GM10847 (cell line): ENCODE measurements around the gene BOD1.

ENCODE experiments used
- POLR2A ChIP-seq: IDR thresholded peaks from 2 replicates; pipeline ENCODE4 v1.6.1; 2011; ENCODE audit not compliant: insufficient read length; ENCODE audit errors: extremely low read depth

The BOD1 gene

DNA sequence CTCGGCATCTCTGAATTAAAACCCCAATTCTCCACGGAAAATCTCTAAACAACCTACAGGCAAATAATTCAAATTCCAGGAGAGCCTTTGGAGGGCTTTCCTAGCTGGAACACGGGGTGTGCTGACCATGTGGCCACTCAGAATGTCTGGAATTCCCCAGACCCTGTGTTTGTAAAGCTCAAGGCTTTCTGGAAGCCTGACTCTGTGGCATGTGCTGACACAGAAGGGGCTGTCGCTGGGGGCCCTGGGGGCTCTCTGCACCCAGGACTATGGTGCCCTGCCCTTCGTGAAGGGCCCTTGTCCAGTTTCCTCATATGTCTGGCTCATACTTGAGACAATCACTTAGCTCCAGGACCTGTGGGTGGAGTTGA is 29.0 kb upstream of the BOD1 start:
- TF ChIP-seq POLR2A: no peak

DNA sequence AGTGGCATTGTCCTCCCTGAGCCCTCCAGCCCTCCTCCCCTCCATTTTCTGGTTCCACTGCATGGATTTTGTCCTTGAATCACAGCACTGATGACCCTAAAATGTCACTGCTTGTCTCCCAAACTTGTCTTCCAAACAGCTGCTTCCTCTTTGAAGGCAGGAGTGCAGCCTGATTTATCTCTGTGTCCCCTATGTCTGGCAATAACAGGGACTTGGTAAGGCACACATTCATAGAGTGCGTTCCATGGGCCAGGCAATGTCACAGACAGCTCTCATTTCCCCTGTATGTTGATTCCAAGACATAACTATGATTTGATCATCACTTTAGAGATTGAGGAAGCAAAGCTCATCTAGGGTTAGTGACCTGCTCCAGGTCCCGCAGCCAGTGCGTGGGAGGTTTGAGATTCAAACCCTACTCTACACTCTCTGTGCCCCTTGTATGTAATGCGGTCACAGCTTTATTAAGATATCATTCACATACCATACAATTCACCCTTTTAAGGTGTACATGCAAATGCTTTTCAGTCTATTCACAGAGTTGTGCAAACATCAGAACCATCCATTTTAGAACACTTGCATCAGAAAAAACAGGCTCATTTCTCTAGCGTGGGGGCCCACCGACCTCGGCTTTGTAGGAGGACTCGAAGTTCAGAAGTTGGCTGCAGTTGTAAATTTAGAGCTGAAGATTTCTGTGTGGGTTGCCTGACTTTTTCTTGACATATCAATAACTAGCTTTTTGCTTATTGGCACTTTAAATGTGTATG is 28.4 kb upstream of the BOD1 start:
- TF ChIP-seq POLR2A: no peak

DNA sequence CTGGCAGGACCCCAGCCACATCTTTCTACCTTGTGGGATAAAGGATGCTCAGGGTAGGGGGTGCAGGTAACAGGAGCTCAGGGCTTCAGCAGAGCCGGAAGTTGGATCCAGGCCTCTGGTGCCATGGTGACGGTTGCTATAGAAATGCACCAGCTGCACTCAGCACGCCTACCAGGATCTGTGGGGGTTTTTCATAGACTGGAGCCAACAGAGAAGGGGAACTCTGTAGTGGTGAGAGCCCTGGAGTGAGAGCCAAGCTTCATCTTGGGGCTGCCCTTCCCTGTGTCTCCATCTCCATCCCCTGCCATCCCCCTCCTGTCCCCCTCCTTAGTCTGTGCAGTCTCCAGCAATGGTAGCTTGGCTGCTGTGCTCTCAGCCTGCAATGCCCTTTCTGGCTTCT is 27.5 kb upstream of the BOD1 start:
- no peak for TF ChIP-seq POLR2A

DNA sequence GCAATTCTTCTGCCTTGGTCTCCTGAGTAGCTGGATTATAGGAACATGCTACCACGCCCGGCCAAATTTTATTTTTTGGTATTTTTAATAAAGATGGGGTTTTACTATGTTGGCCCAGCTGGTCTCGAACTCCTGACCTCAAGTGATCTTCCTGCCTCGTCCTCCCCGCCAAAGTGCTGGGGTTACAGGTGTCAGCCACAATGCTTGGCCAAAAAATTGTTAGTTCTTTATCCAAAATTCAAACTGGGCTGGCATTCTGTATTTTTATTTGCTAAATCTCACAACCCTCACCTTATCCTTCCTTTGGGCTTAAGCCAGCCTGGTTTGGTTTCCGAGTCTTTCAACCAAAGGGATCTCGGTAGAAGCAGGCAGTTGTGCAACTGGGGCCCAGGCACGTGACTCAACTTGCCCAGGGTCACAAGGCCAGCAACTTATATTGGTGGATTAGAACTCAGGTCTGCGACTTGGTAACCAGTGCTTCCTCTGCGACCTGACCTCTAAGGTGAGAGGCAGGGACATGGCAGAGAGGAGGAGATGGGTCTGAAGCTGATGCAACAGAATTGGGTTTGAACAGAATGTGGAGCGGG is 26.5 kb upstream of the BOD1 start:
- TF ChIP-seq POLR2A: no peak

DNA sequence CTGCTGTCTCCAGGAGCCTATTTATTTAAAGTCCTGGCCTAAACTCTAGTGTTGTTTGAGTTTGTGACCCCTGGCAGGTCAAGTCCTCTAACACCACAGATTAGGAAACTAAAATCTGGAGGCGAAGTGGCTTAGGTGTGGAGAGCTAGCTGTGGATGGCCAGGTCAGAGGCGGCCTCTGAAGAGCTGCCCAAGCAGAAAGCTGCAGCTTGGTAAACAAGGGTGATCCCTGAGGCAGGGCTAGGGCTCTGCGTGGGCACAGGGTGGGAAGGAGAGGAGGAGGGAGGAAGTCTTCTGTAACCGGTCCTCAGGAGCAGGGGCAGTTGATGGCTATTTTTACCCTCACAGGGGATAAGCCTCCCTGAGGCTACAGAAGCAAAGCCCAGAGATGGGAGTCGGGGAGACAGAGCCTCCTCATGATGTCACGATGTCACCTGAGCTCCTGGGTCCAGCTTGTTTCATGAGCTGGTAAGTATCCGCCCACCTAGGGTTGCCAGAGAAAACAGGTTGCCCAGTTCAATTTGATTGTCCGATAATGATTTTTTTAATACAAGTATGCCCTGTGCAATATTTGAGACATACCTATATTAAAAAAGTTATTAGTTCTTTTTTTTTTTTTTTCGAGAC is 25.9 kb upstream of the BOD1 start:
- TF ChIP-seq POLR2A: no peak

DNA sequence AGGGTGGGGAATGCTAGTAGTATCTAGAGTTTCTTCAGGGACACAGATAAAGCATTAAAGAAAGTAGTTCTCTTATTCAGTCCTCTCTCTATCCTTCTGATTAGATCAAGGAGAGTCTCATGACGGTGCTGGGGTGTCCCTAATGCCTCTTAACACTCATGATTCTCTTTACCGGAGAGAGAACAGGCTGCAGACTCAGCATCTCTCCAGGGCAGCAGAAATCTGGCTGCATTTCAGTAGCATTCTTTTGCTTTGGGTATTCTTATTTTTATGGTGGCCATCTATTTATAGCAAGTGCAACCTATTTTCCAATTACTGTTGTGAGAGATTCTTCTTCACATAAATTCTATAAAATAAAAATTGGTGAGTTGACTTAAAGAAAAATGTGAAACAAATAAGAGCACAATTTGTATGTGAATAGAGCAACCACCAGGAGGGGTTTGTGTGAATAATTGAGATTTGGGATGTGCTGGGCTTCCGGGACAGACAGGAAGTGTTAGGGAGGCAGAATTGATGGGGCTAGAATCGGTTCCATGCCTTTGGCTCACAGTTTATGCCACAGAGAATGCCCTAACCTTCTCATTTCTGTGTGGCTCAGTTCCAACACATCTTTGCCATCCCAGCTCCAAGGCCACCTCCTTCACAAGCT is 23.8 kb upstream of the BOD1 start:
- TF ChIP-seq POLR2A: no peak

DNA sequence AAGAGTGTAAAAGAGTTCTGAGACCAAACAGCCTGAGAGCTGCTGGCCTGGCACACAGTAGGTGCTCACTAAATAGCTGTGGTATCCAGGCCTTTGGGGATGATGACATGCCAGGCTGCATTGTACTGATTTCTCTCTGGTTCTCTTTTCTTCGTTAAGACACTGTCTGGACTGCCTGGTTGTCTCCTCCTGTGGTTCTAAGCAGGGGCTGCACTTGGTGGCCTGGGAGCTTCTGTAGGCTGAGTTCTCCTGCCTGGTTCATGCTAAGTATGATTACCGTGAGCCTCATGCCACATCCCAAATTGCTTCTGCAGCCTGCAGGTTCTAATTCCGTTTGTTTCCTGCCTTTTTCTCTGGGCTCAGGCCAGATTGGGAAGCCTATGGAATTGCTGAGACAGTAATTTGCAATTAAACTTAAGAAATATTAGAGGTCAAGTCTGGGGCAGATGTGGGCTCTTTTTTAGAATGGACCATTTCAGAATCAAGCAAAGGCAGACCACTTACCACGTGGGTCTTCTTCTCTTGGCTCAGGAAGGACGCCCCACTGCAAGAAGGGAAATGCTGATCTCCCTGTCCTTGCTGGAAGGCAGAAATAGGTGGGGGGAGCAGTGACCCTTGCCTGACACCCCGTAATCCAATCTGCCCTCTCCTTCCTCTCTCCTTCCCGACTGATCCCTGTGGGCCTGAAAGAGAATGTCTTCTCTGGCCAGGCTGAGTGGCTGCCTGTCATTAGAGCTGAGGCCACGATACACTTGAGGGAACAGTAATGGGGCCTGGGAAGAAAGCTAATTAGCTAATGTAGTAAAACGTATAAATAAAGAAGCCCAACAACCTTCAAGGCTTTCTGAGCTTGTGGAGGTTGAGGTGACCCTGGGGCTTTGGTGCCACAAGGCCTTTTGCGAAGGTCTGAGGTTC is 21.9 kb upstream of the BOD1 start:
- TF ChIP-seq POLR2A: no peak

DNA sequence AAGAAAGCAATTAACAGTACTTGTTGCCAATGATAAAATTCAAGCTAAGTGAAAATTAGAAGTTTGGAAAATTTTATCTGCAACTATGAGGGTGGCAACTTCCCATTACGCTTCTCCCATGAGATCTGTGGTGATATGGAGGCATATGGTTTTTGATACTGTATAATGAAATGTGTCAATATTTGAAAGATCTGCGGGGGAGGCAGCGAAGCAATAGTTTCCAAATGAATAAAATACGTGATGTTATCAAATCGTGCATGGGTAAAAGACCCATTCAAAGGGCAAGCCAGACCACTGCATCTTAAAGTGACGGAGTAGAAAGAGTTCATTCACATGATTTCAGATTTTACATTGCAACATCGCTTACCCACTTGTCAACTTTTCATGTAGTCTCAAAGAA is 20.9 kb upstream of the BOD1 start:
- no peak for TF ChIP-seq POLR2A

DNA sequence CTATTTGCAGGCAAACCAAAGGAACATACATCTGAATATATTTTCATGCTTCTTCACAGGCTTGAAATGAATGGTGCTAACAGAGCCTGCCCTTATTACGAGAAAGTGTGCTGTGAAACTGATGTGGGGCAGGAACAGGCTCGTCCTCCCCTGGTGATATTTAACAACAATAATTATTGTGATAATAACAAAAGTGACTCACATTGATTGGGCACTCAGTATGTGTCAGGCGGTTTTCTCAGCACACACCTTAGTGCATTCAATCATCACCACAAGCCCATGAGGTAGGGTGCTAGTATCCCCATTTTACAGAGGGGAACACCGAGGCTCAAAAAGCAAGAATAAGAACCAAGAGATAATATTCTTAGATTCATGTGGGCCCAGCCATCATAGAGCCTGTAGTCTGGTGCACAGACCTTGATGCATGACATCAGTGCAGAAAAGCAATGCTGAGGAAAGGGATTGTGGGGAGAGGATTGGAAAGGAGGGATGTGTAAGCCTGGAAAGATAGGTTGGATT is 18.1 kb upstream of the BOD1 start:
- no peak for TF ChIP-seq POLR2A

DNA sequence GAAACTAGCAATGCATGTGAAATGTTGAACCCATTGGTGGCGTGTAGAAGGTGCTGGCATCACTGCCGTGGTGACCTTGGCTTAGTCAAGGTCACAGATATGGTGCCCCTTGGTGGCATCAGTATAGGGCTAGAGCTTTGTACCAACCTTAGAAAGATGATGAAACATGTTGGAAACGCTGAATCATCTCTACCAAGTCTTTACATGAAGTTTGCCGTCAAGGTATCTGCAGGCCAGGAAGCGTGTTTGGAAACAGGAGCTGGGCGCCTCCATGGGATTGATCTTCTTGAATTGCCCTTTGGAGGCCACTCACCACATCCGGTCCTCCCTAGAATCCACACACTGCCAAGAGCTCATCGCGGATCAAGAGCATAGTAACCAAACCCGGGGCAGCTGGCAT is 16.9 kb upstream of the BOD1 start:
- no peak for TF ChIP-seq POLR2A

DNA sequence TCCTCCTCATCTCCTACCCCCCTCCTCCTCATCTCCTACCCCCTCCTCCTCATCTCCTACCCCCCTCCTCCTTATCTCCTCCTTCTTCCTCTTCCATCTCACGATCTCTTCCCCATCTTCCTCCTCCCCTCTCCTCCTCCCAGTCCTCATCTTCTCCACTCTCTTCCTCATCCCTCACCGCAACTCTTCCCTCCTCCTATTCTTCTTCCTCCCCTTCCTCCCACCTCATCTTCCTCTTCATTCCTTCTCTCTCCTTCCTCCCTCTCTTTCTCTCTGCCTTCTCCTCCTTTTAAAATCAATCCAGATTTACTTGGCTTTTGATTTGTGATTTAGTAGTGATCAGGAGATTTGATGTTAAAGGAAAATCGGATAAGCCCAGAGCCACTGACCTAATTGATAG is 15.0 kb upstream of the BOD1 start:
- TF ChIP-seq POLR2A: no peak

DNA sequence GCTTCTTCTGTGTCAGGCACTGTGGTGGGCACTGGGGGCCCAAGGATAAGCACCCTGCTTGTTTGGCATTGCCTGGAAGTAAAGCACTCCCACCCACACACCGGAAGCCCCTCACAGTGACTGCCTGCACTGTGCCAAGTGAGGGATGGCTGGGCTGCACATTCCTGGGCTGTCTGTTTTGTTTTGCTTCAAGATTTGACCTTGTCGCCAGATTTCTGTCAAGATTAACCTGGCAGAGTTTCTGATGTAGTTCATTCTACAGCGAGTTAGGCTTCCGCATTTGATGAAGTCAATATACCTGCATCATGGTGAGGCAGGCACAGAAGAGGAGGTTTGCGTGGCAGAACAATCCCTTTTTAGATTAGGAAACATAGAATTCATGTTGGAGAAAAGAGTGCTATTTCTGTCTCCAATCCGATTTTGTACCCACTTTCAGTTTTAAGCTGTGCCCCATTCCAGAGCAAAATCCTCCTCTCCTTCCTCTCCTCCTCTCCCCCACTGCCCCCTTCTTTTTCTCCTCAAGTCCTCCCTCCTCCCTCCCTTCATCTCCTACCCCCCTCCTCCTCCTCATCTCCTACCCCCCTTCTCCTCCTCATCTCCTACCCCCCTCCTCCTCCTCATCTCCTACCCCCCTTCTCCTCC is 14.4 kb upstream of the BOD1 start:
- no peak for TF ChIP-seq POLR2A

DNA sequence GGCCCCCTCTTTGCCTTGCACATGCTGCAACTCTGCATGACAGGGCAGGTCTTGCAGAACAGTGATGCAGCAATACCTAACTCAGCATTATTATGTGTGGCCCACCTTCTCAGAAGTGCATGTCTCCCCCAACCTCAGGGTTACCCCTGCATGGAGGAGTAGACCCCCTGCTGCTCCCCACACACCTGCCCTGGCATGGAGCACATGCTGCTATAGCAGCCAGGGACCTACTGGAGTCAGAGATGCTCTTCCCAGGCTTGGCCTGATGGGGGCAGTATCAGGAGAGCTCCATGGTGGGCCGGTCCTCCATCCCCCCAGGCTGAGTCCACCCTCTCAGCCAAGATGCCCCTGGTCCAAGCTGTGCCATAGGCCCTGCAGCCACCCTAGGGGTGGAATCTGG is 13.2 kb upstream of the BOD1 start:
- TF ChIP-seq POLR2A: no peak

DNA sequence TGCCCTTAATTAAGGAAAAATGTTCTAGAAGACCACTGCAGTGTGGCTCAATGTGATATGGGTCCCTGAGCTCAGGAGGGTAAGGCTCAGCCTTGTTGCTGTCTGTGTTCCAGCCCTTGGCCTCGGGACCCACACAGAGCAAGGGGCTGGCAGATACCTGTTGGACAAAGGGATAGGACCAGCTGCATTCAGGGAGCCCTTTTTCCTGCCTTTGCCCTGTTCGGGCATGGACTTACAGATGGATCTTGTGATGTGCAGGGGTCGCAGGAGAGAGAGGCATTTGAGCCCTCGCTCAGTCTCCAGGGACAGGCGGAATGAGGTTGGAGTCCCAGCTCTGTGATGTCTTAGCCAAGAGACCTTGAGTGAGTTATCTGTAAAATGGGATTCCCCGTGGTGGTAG is 12.1 kb upstream of the BOD1 start:
- TF ChIP-seq POLR2A: no peak

DNA sequence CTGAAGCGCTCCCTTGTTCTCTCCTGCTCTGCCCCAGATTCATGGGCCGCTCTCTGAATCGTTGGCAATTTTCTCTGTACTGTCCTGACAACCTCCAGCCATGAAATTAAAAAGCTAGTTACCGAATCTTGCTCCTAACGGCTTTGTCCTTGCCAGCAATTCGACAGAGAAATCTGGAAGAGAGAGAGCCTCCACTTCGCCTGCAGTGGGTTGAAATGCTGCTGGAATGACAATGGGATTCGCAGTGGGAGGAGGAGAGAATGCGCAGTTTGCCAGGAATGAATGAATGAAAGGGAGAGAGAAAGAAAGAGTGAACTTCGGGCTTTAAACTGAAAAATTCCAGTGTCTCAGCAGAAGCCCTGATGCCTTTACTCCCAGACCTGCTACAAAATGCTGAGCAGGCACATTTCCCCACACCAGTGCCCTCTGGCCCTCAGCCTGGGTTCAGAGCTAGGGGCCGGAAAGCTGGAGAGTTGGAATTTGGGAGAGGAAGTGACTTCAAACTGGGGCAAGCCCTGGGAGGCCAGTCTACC is 11.5 kb upstream of the BOD1 start:
- no peak for TF ChIP-seq POLR2A

DNA sequence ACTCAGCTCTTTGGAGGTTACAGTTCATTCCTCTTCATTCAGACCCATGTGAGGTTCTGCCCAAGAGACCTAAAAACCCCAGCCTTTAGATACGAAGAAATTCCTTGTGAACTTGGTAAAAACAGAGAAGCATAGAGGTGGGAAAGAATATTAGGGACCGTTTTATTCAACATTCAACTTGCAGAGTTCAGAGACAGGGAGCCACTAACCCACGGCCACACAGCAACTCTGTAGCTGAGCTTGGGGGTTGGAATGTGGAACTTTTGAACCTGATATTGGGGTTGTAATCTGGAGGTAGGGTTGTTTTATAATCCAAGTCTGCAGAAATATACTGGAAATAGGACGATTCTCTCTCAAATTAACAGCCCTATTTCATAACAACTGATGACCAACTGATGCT is 10.8 kb upstream of the BOD1 start:
- no peak for TF ChIP-seq POLR2A
